Measurements from ENCODE around the gene NCOA5. TPM values are rescaled to one million over a fixed set of nuclear protein-coding genes. Genes with fewer than 3 reads are reported as not detected.

The NCOA5 gene
- total RNA-seq, 2 experiments from 2014 or later = 26.2 to 27.3 TPM

DNA sequence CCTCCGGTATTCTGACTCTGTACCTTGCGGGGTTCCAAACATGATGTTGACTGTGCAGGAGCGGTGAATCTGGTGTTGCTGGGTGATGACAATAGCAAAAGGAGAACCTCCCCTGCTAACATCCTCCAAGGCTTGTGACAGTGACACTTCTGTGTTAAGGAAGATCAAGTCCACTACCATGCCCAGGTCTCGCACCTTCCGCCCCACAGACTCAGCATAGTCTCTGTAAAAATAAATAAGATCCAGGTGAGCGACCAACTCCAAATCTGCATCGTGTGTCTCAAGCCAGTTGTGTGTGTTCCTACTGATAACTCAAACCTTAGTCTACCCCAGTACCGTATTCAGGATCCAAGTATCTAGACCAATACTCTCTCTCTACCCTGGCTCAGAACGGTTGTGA, 24.8 kb downstream of the NCOA5 start:
- H3K27ac Mint-ChIP-seq = no peak overlapping the region
- H3K4me1 Mint-ChIP-seq = peaks cover 35% of the 10 kb centered on the region
- H3K4me3 Mint-ChIP-seq = no peak overlapping the region
- peaks cover 77% of the 10 kb centered on the region for H3K36me3 Mint-ChIP-seq
- no peaks in the 10 kb centered on the region for H3K27me3 Mint-ChIP-seq
- no peaks in the 10 kb centered on the region for H3K9me3 Mint-ChIP-seq
- DNase-seq = no peak

DNA sequence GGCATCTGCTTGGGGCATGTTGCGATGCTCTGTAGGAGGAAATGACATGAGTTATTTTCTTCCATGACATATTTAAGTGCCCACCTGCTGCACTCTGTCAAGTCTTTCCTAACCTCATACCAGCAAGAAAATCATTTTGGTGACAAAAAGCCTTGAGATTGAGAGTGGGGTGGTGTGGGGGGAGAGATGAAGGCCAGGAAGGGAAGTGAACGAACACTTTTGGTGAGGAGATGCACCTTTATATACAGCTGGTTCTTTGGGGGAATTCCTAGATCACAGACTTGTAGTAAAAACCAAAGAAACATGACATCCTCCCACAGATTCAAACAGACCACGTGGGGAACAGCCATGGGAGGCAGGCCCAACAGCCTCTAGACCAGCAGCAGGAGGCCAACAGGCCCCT, 26.1 kb downstream of the NCOA5 start:
- H3K9me3 Mint-ChIP-seq = no peaks in the 10 kb centered on the region
- no peak for DNase-seq

DNA sequence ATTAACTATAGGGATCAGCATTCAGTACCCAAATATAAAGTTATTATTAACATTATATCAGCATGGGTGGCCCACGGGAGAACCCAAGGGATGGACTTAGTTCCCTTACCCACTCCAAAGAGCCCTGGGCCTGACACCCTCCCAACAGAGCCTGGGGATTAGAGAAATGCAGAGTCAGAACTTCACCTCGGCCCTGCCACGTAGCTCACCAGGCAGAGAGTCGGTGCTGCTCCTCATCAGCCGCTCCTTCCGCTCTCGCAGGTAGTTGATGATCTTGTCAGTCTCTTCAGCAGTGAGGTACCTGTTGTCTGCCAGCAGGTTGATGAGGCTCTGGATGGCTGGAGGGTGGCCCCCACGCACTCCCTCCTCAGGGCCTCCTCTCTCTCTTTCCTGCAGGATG, 26.6 kb downstream of the NCOA5 start:
- peaks cover 9% of the 10 kb centered on the region for H3K27me3 Mint-ChIP-seq
- H3K9me3 Mint-ChIP-seq = no peaks in the 10 kb centered on the region
- H3K4me1 Mint-ChIP-seq = peaks cover 51% of the 10 kb centered on the region
- H3K36me3 Mint-ChIP-seq = peaks cover 72% of the 10 kb centered on the region
- H3K27ac Mint-ChIP-seq = peak overlapping the region; percentile 74
- no peak for DNase-seq
- H3K4me3 Mint-ChIP-seq = no peak overlapping the region

More for the DNA sequence above, 26.1 kb downstream of the NCOA5 start:
- H3K27me3 Mint-ChIP-seq = peaks cover 6% of the 10 kb centered on the region
- no peak overlapping the region for H3K4me3 Mint-ChIP-seq
- peak overlapping the region; percentile 74 for H3K27ac Mint-ChIP-seq
- H3K36me3 Mint-ChIP-seq = peaks cover 77% of the 10 kb centered on the region
- peaks cover 48% of the 10 kb centered on the region for H3K4me1 Mint-ChIP-seq

DNA sequence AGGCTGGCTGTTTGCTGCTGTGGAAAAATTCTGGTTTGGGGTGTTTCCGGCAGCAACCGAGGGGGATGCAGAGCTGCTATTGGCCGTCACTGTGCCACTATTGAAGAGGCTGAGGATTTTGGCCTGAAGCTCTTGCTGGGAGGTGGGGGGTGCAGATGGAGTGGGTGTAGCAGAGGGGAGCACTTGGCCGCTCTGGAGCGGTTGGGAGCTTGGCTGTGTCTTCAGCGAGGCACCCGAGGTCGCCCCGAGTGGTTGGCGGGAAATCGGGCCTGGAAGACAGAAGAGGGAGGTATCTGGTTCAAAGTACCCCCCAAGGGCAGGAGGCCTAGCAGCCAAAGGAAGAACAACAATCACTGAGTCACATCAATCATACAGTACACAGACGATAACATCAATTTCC, 27.1 kb downstream of the NCOA5 start:
- no peak overlapping the region for H3K4me3 Mint-ChIP-seq
- DNase-seq = no peak
- H3K9me3 Mint-ChIP-seq = no peaks in the 10 kb centered on the region
- peaks cover 51% of the 10 kb centered on the region for H3K4me1 Mint-ChIP-seq
- H3K27ac Mint-ChIP-seq = no peak overlapping the region
- H3K36me3 Mint-ChIP-seq = peaks cover 69% of the 10 kb centered on the region
- peaks cover 13% of the 10 kb centered on the region for H3K27me3 Mint-ChIP-seq

DNA sequence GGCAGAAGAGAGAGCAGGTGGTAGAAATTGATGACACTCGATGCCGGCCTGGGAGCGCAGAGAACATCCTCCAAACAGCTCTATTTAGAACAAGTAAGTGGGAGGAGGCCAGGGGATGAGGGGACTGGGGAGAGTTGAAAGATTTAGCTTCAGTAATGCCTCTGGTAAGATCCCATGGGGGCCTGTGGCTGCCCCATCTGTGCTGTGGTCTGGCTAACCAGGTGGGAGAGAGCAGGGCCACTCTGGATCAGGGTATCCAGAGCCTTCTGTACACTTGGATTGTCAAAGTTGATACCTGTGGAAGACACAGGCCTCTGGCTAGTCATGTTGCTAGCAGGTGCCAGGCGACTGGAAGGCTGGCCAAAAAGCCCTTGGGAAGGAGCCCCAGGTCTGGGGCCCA, 27.6 kb downstream of the NCOA5 start:
- no peak for DNase-seq
- Mint-ChIP-seq H3K27ac (no peak overlapping the region), H3K9me3 (no peaks in the 10 kb centered on the region), H3K4me3 (no peak overlapping the region), H3K36me3 (peaks cover 69% of the 10 kb centered on the region), H3K27me3 (peaks cover 18% of the 10 kb centered on the region), H3K4me1 (peaks cover 51% of the 10 kb centered on the region)

DNA sequence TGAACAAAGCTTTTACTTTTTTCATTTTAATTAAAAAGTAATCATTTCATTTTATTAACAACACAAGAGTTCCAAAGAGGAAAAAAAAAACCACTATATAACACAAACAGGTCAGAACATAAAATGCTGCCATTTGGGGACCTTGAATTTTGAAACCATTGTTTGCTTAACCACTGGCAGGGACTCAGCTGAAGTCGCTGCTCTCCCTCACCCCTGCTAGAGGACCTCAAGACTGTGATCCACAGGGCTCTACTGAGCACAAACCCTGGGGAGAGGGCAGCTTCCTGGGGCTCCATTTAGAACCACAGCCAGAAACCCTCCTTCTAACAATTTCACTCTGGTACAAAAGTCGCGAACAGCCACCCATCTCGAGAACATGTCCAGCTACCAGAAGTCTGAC, 28.8 kb downstream of the NCOA5 start:
- H3K27me3 Mint-ChIP-seq = peaks cover 28% of the 10 kb centered on the region
- H3K9me3 Mint-ChIP-seq = no peaks in the 10 kb centered on the region
- no peak overlapping the region for H3K4me3 Mint-ChIP-seq
- no peak for DNase-seq
- peaks cover 66% of the 10 kb centered on the region for H3K36me3 Mint-ChIP-seq
- H3K27ac Mint-ChIP-seq = no peak overlapping the region
- peaks cover 51% of the 10 kb centered on the region for H3K4me1 Mint-ChIP-seq

DNA sequence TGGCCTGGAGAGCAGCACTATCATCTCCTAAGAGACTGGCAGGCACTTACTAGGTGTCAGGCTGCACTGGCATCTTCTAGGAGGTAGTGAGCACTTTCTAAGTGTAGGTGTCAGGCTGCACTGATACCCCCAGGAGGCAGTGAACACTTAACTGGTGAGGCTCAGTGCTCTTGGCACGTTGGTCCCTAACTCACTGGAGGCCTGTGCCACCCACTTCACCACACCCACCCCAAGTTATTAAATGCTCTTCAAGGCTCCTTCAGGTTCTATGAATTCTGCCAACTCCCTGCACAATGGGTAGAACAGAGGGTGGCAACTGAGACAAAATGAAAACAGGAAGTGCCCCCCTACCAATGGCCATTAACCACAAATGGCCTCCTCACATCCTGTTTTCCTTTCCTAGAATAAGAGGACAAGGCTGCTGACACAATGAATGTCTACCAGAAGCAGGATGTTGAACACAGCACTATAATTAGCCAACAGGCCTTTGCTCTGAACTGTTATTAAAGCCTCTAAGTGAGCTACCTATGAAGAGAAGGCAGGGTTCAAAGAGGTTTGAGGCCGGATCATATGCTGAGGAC, 29.4 kb downstream of the NCOA5 start:
- no peak for DNase-seq
- Mint-ChIP-seq H3K36me3 (peaks cover 62% of the 10 kb centered on the region), H3K27ac (no peak overlapping the region)

DNA sequence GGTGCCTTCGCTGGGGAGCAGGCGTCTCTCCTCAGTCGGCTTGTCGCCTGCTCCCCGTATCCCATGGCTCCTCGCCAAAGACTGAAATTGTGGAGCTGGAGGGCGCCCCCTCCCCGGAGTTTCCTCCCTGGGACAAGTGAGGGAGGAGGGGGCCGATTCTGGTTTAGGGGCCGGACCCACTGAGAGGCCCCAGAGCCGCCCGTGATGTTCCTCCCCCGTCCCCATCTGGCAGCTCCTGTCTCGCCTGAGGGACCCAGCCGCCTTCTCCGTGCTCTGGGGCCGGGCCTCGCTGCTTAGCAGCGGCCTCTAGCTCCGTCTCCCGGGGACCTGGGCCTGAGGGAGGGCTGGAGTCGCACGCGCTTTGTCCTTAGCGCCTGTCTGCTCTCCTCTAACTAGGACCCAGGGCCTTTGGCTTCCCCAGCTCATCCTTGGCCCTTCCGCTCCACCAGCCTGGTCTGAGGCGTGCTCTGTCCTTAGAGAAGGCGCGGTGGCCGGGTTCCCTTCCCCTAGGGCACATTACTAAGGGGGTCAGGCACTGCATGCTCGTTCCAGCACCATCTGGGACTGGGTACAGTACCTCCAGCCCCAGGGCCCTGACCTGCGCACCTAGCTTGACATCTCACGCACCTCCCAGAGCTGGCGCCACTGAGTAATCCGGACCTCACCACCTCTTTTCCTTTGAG, 31.0 kb downstream of the NCOA5 start:
- H3K4me3 Mint-ChIP-seq = no peak overlapping the region
- DNase-seq = no peak
- no peak overlapping the region for H3K27ac Mint-ChIP-seq
- H3K36me3 Mint-ChIP-seq = peaks cover 46% of the 10 kb centered on the region
- no peaks in the 10 kb centered on the region for H3K9me3 Mint-ChIP-seq
- H3K27me3 Mint-ChIP-seq = peaks cover 38% of the 10 kb centered on the region
- peaks cover 38% of the 10 kb centered on the region for H3K4me1 Mint-ChIP-seq

More for the DNA sequence above, 29.4 kb downstream of the NCOA5 start:
- H3K4me3 Mint-ChIP-seq = no peak overlapping the region
- H3K27me3 Mint-ChIP-seq = peaks cover 34% of the 10 kb centered on the region
- peaks cover 51% of the 10 kb centered on the region for H3K4me1 Mint-ChIP-seq
- no peaks in the 10 kb centered on the region for H3K9me3 Mint-ChIP-seq

DNA sequence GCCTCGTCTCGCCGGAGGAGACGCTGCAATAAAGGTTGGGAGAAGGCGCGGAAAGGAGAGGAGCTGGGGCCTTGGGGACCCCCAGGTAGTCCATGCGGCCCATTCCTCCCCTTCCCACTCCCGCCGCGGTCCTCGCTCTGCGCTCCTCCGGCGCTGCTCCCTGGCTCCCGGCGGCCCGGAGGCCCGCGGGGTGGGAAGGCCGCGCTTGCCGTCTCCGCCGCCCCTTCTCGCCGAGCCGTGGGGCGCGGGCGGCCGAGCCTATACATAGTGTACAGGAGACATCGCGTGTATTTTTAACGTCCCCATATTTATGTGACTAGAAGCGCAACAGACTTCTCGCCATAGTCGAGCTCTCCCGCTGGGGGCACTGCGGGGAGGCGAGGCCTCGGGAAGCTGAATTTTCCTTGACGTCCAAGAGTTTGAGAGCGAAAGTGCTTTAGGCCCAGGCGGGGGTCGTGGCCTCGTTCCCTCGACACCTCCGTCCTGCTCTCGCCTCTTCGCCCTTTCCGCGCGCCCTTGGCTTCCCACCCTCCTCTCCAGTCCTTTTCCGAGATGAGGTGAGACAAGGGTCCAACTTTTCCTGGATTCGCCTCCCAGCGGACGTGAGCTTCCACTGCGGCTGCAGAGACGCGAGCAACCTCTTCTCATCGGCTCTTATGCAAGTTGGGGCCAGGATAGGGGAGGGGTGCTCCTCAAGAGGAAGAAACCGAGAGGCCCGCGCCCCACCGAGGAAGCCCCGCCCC, 31.7 kb downstream of the NCOA5 start:
- peaks cover 38% of the 10 kb centered on the region for H3K27me3 Mint-ChIP-seq
- H3K36me3 Mint-ChIP-seq = peaks cover 39% of the 10 kb centered on the region
- peaks cover 33% of the 10 kb centered on the region for H3K4me1 Mint-ChIP-seq
- H3K9me3 Mint-ChIP-seq = no peaks in the 10 kb centered on the region
- no peak overlapping the region for H3K27ac Mint-ChIP-seq
- DNase-seq = no peak
- H3K4me3 Mint-ChIP-seq = no peak overlapping the region

DNA sequence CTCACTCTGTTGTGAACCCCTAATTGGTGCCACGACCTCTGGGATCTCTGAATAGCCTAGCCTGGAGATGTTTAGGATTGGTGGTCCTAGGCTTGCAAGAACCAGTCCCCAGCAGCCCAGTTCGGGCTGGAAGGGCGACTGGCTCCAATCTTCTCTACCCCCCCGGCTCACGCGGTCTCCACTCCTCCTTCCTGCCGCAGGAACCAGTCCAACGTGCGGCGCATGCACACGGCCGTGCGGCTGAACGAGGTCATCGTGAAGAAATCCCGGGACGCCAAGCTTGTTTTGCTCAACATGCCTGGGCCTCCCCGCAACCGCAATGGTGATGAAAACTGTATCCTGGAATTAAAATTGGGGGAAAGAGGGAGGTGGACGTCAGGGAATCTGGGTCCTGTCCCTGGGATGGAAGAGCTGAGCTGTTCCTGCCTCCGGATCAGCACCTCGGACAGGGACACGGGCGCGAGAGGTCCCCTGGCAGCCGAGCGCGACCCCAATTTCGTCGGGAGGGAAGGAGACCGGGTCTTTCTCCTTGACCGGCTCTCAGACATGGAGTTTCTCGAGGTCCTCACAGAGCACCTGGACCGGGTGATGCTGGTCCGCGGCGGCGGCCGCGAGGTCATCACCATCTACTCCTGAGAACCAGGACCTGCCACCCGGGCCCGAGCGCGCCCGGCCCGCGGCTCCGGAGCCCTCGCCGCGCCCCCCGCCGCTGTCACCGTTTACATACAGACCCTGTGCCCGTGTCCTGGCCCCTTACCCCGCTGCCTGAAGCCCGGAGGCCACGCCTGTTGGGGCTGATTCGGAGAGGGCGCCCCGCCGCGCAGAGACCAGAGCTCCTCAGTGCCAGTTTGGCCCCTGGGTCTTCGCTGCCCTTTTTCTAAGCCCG, 32.5 kb downstream of the NCOA5 start:
- Mint-ChIP-seq H3K36me3 (peaks cover 33% of the 10 kb centered on the region), H3K4me3 (no peak overlapping the region), H3K27ac (no peak overlapping the region), H3K9me3 (no peaks in the 10 kb centered on the region), H3K4me1 (peaks cover 33% of the 10 kb centered on the region), H3K27me3 (peaks cover 38% of the 10 kb centered on the region)
- DNase-seq = no peak

DNA sequence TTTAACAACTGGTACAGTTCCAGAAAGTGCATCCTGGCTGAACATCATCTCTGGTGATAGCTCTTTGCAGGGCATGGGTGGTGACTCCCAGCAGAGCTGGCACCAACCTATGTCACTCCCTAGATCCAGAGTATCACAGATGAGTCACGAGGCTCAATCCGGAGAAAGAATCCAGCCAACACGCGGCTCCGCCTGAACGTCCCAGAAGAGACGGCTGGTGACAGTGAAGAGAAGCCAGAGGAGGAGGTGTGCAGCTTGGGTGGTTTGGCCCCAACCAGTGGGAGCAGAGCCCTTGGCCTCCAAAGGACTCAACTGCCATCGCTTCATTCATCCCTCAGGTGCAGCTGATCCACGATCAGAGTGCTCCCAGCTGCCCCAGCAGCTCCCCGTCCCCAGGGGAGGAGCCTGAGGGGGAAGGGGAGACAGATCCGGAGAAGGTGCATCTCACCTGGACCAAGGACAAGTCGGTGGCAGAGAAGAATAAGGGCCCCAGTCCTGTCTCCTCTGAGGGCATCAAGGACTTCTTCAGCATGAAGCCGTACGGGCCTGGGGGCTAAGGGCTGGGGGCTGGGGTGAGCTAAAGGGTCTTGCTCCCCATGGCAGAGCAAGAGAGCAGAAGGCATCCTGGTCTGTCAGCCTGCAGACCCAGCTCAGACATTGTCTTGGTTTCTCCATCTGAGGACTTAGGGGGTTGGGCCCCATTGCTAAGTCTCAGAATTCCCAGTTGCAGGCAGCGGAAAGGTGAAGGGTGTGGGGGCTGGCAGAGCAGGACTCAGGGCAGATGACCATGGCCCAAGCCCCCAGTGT, 33.5 kb downstream of the NCOA5 start:
- Mint-ChIP-seq H3K36me3 (peaks cover 23% of the 10 kb centered on the region), H3K27ac (no peak overlapping the region), H3K9me3 (no peaks in the 10 kb centered on the region), H3K4me1 (peaks cover 26% of the 10 kb centered on the region), H3K4me3 (no peak overlapping the region), H3K27me3 (peaks cover 38% of the 10 kb centered on the region)
- DNase-seq = no peak

DNA sequence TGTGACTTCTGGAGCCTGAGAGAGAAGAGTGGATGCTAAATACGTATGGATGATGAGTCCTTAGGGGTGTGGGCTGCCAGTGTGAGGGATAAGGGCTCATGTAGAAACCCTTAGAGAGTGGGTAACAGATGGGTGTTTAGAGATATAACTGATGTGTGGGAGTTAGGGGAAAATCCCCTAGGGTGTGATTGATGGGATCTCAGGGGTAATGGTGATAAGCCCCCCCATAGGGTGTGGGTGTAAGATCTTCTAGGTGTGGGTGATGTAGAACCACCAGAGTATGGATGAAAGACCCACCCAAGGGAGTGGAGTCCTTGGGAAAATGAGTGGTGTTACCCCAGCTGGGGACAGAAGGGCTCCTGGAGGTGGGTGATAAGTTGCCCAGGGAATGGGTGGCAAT, 34.5 kb downstream of the NCOA5 start:
- H3K27ac Mint-ChIP-seq = no peak overlapping the region
- no peak overlapping the region for H3K4me3 Mint-ChIP-seq
- peaks cover 15% of the 10 kb centered on the region for H3K36me3 Mint-ChIP-seq
- peaks cover 18% of the 10 kb centered on the region for H3K4me1 Mint-ChIP-seq
- DNase-seq = no peak
- H3K27me3 Mint-ChIP-seq = peaks cover 38% of the 10 kb centered on the region
- H3K9me3 Mint-ChIP-seq = no peaks in the 10 kb centered on the region

DNA sequence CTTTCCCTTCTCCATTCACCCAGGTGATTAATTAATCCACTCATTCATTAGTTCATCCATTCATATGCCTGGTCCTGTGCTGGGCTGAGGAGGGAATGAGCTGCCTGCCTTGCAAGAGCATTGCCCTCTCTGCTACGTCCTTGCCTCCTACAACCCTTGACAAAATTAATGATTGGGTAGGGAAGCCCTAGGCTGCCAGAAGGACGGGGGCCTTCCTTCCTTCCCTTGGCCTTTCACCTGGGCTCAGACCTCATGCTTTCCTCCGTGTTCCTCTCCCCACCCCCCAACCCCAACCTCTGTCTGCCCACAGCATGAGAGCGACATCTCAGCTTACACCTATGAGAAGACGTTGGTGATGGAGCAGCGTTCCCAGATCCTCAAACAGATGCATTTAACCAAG, 35.2 kb downstream of the NCOA5 start:
- Mint-ChIP-seq H3K4me1 (peaks cover 12% of the 10 kb centered on the region), H3K9me3 (no peaks in the 10 kb centered on the region), H3K36me3 (peaks cover 9% of the 10 kb centered on the region), H3K27me3 (peaks cover 38% of the 10 kb centered on the region), H3K4me3 (no peak overlapping the region), H3K27ac (no peak overlapping the region)
- DNase-seq = no peak

DNA sequence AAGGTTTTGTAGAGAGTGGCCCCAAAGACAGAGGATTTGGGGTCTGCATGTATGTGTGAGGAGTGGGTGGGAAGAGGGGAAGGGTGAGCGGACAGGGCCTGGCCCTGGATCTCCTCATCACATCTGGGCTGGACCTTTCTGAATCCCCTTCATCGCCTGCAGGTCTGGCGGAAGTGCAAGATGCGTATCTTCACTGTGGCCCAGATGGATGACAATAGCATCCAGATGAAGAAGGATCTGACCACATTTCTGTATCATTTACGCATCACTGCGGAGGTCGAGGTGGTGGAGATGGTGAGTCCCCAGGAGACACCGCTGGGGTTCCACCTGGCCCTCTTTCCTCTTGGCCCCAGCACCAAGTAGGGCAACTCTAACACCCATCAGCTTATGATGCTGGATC, 36.3 kb downstream of the NCOA5 start:
- H3K9me3 Mint-ChIP-seq = no peaks in the 10 kb centered on the region
- DNase-seq = no peak
- H3K27ac Mint-ChIP-seq = no peak overlapping the region
- peaks cover 3% of the 10 kb centered on the region for H3K36me3 Mint-ChIP-seq
- H3K4me1 Mint-ChIP-seq = peaks cover 3% of the 10 kb centered on the region
- no peak overlapping the region for H3K4me3 Mint-ChIP-seq
- peaks cover 32% of the 10 kb centered on the region for H3K27me3 Mint-ChIP-seq
